ENCODE measurements around the gene LRIG2.

LRIG2 gene

DNA sequence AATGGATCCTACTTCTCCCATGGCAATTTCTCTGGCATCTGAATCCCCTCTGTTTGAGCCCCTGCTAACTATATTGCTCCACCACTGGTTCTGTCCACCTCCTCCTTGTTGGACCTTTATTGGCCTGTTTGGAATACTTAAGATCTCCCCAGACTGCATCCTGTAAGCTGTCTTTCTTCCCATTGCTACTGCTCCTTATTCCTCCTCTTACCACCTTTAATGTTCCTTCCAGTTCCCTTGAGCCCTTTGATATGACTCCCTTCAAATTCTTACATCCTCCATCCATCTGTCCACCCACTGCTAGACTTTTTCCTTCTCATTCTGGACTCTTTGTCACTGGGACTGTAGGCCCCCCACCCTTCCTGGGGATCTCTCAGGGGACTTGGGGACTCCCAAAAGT lies 31.0 kb downstream of the LRIG2 start:
- H3K9ac ChIP-seq (ENCODE audit: low read length), result no peak overlapping the region
- H3K4me3 ChIP-seq (ENCODE audit: low read length), result no peak overlapping the region
- no peaks in the 10 kb centered on the region for H3K4me1 ChIP-seq (ENCODE audit: control insufficient read depth, insufficient read depth, low read length)
- peaks cover 7% of the 10 kb centered on the region for H3K36me3 ChIP-seq (ENCODE audit: control insufficient read depth, insufficient read depth, low read length)
- H3K27me3 ChIP-seq (ENCODE audit: control insufficient read depth, insufficient read depth, low read length), result no peaks in the 10 kb centered on the region
- no peaks in the 10 kb centered on the region for H3K9me3 ChIP-seq (ENCODE audit: control insufficient read depth, low read length)

DNA sequence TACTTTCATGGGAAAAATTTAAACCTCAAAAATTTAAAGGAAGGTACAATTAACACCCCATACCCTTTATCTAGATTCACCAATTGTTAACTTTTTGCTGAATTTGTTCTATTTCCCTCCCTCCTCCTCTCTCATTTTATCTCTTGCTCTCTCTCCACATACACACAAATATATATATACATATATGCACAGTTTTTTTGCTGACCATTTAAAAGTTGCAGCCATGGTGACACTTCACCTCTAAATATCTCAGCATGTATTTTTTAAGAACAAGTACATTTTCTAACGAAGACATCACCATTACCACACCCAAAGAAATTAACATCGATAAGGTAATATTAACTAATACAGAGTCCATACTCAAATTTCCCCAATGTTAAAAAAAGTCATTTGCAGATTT lies 33.9 kb downstream of the LRIG2 start:
- no peak overlapping the region for H3K4me3 ChIP-seq (ENCODE audit: low read length)
- no peaks in the 10 kb centered on the region for H3K4me1 ChIP-seq (ENCODE audit: control insufficient read depth, insufficient read depth, low read length)
- no peaks in the 10 kb centered on the region for H3K27me3 ChIP-seq (ENCODE audit: control insufficient read depth, insufficient read depth, low read length)
- no peaks in the 10 kb centered on the region for H3K9me3 ChIP-seq (ENCODE audit: control insufficient read depth, low read length)
- peaks cover 7% of the 10 kb centered on the region for H3K36me3 ChIP-seq (ENCODE audit: control insufficient read depth, insufficient read depth, low read length)
- H3K9ac ChIP-seq (ENCODE audit: low read length), result no peak overlapping the region

- H3K9ac ChIP-seq (ENCODE audit: low read length), result no peak overlapping the region
- no peaks in the 10 kb centered on the region for H3K4me1 ChIP-seq (ENCODE audit: control insufficient read depth, insufficient read depth, low read length)
- H3K4me3 ChIP-seq (ENCODE audit: low read length), result no peak overlapping the region
- peaks cover 8% of the 10 kb centered on the region for H3K36me3 ChIP-seq (ENCODE audit: control insufficient read depth, insufficient read depth, low read length)
- H3K9me3 ChIP-seq (ENCODE audit: control insufficient read depth, low read length), result no peaks in the 10 kb centered on the region
- no peaks in the 10 kb centered on the region for H3K27me3 ChIP-seq (ENCODE audit: control insufficient read depth, insufficient read depth, low read length)
Measured at GRCh38 chr1:113109908-113110554, 37.0 kb downstream of the LRIG2 start.

DNA sequence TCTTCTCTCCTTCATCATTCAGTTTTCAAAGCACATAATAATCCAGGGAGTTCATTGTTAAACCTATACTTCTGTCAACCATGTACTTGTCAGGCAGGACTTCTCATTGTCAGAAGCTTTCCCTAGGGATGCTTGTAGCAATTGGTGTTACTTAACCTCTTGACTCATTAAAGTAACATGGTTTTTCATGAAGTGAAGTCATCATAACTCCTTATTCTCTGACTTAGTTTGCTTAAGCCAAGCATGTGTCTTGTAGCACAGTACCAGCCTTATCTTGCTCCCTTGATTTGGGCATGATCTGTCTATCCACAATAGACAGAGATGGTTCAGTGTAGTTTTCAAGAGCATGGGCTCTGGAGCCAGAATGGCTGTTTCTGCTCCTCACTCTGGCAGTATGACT lies 45.3 kb downstream of the LRIG2 start:
- peaks cover 10% of the 10 kb centered on the region for H3K36me3 ChIP-seq (ENCODE audit: control insufficient read depth, insufficient read depth, low read length)

GRCh38 chr1:113123737-113124136 lies 50.7 kb downstream of the LRIG2 start:
- no peaks in the 10 kb centered on the region for H3K36me3 ChIP-seq (ENCODE audit: control insufficient read depth, insufficient read depth, low read length)
- H3K27me3 ChIP-seq (ENCODE audit: control insufficient read depth, insufficient read depth, low read length), result no peaks in the 10 kb centered on the region
- H3K9ac ChIP-seq (ENCODE audit: low read length), result no peak overlapping the region
- no peaks in the 10 kb centered on the region for H3K4me1 ChIP-seq (ENCODE audit: control insufficient read depth, insufficient read depth, low read length)
- no peak overlapping the region for H3K4me3 ChIP-seq (ENCODE audit: low read length)
- H3K9me3 ChIP-seq (ENCODE audit: control insufficient read depth, low read length), result no peaks in the 10 kb centered on the region

More for the DNA sequence above, 45.3 kb downstream of the LRIG2 start:
- H3K9me3 ChIP-seq (ENCODE audit: control insufficient read depth, low read length), result no peaks in the 10 kb centered on the region
- no peak overlapping the region for H3K4me3 ChIP-seq (ENCODE audit: low read length)
- H3K27me3 ChIP-seq (ENCODE audit: control insufficient read depth, insufficient read depth, low read length), result no peaks in the 10 kb centered on the region
- H3K9ac ChIP-seq (ENCODE audit: low read length), result no peak overlapping the region
- H3K4me1 ChIP-seq (ENCODE audit: control insufficient read depth, insufficient read depth, low read length), result no peaks in the 10 kb centered on the region

DNA sequence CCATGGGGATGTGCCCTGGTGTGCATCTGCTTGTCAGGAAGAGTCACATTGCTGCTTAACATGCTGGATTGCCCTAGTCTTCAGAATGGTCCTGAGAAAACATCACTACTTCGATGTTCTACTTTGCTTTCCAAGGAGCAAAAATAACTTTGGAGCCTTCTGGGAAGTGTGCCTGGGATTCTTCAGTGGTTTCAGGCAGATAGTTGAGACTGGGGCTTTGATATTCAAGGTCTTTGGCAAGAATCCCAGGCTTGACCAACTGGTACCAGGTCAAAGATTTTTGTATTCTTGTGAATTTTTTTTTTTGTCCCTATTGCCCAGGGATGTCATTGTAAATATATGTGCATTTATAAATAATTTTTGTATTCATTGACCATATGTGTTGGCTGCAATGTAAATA lies 51.4 kb downstream of the LRIG2 start:
- no peak overlapping the region for H3K4me3 ChIP-seq (ENCODE audit: low read length)
- no peaks in the 10 kb centered on the region for H3K27me3 ChIP-seq (ENCODE audit: control insufficient read depth, insufficient read depth, low read length)
- no peak overlapping the region for H3K9ac ChIP-seq (ENCODE audit: low read length)
- H3K4me1 ChIP-seq (ENCODE audit: control insufficient read depth, insufficient read depth, low read length), result no peaks in the 10 kb centered on the region
- no peaks in the 10 kb centered on the region for H3K36me3 ChIP-seq (ENCODE audit: control insufficient read depth, insufficient read depth, low read length)
- H3K9me3 ChIP-seq (ENCODE audit: control insufficient read depth, low read length), result no peaks in the 10 kb centered on the region

DNA sequence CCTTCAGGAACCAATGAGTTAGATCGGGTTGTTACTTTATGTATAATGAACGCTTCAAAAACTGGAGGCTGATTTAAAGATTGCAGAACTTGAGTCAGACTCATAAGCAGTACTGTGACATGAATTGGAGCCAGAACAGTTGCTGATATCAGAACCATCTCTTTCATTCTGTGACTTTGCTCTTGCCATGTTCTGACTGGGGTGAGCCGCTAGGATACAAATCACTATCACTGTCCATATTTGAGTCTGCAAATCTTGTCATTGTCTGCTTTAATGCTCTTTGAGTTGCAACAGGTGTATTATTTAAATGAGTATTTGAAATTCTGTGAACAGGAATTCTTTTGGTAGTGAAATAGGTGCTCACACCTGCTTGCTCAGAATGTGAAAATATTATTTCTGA lies 52.5 kb downstream of the LRIG2 start:
- Histone ChIP-seq H3K27me3 (ENCODE audit: control insufficient read depth, insufficient read depth, low read length) (no peaks in the 10 kb centered on the region), H3K4me3 (ENCODE audit: low read length) (no peak overlapping the region), H3K4me1 (ENCODE audit: control insufficient read depth, insufficient read depth, low read length) (no peaks in the 10 kb centered on the region), H3K36me3 (ENCODE audit: control insufficient read depth, insufficient read depth, low read length) (no peaks in the 10 kb centered on the region), H3K9me3 (ENCODE audit: control insufficient read depth, low read length) (no peaks in the 10 kb centered on the region), H3K9ac (ENCODE audit: low read length) (no peak overlapping the region)

DNA sequence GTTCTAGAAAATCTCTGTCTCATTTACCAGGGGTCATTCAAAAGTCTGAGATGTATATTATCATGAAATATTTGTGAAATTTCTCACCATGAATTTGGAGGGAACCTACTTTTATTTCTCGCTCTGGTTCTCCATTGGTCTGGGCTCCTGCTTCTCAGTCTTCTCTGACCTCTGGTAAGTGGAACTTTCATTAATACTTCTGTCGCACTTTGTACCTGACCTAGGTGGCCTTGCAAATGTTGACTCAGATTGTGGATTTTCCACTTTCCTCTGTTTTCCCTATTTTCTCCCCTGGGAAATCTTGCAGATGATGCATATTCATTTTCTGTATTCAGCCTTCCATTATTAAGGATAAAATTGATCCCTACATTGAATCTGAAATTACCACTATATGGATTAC lies 53.2 kb downstream of the LRIG2 start:
- H3K9me3 ChIP-seq (ENCODE audit: control insufficient read depth, low read length), result no peaks in the 10 kb centered on the region
- no peaks in the 10 kb centered on the region for H3K27me3 ChIP-seq (ENCODE audit: control insufficient read depth, insufficient read depth, low read length)
- no peaks in the 10 kb centered on the region for H3K36me3 ChIP-seq (ENCODE audit: control insufficient read depth, insufficient read depth, low read length)
- no peak overlapping the region for H3K9ac ChIP-seq (ENCODE audit: low read length)
- H3K4me1 ChIP-seq (ENCODE audit: control insufficient read depth, insufficient read depth, low read length), result no peaks in the 10 kb centered on the region
- no peak overlapping the region for H3K4me3 ChIP-seq (ENCODE audit: low read length)

DNA sequence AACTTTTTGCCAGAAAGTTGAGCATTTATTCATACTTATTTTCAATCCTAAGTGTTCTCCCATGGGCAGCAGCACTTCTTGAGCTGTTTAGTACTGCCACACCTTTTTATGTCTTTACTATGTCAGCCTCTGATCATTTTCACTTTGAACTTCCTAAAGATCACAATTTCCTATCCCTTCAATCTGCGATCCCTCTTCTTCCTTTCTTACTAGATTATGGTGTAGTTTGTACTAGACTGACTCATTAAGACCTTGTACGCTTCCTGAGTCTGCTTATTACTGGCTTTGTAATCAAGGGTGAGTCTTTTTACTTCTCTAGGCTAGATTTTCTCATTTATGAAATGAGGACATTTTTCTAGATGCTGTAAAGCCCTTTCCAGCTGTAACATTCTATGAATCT lies 55.1 kb downstream of the LRIG2 start:
- H3K9me3 ChIP-seq (ENCODE audit: control insufficient read depth, low read length), result no peaks in the 10 kb centered on the region
- H3K4me1 ChIP-seq (ENCODE audit: control insufficient read depth, insufficient read depth, low read length), result no peaks in the 10 kb centered on the region
- no peaks in the 10 kb centered on the region for H3K36me3 ChIP-seq (ENCODE audit: control insufficient read depth, insufficient read depth, low read length)
- no peak overlapping the region for H3K9ac ChIP-seq (ENCODE audit: low read length)
- no peak overlapping the region for H3K4me3 ChIP-seq (ENCODE audit: low read length)
- no peaks in the 10 kb centered on the region for H3K27me3 ChIP-seq (ENCODE audit: control insufficient read depth, insufficient read depth, low read length)

GRCh38 chr1:113129529-113130185 lies 56.7 kb downstream of the LRIG2 start:
- H3K27me3 ChIP-seq (ENCODE audit: control insufficient read depth, insufficient read depth, low read length), result no peaks in the 10 kb centered on the region
- H3K9ac ChIP-seq (ENCODE audit: low read length), result no peak overlapping the region
- H3K36me3 ChIP-seq (ENCODE audit: control insufficient read depth, insufficient read depth, low read length), result no peaks in the 10 kb centered on the region

GRCh38 chr1:113133038-113133437 lies 60.0 kb downstream of the LRIG2 start:
- no peaks in the 10 kb centered on the region for H3K9me3 ChIP-seq (ENCODE audit: control insufficient read depth, low read length)
- H3K9ac ChIP-seq (ENCODE audit: low read length), result no peak overlapping the region
- peaks cover 6% of the 10 kb centered on the region for H3K4me1 ChIP-seq (ENCODE audit: control insufficient read depth, insufficient read depth, low read length)
- no peak overlapping the region for H3K4me3 ChIP-seq (ENCODE audit: low read length)
- no peaks in the 10 kb centered on the region for H3K36me3 ChIP-seq (ENCODE audit: control insufficient read depth, insufficient read depth, low read length)
- no peaks in the 10 kb centered on the region for H3K27me3 ChIP-seq (ENCODE audit: control insufficient read depth, insufficient read depth, low read length)

More at GRCh38 chr1:113129529-113130185, 56.7 kb downstream of the LRIG2 start:
- Histone ChIP-seq H3K4me3 (ENCODE audit: low read length) (no peak overlapping the region), H3K4me1 (ENCODE audit: control insufficient read depth, insufficient read depth, low read length) (no peaks in the 10 kb centered on the region), H3K9me3 (ENCODE audit: control insufficient read depth, low read length) (no peaks in the 10 kb centered on the region)

DNA sequence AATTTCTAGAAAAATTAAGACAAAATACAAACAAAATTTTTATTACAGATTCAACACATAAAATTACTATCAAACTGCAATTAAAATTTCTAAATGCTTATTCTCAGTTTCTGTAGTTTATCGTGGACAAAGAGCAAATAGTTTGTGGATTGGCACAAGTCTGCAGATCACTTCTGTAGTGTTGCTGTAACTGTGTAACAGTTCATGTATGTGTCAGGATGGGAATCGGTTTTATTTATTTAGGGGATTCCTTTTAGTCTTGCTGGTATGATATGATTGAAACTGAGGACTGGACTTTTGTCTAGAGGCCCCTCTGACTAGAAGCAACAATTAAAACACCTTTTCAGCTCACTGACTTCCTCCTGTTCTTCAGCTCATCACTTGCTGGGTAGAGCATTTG lies 60.8 kb downstream of the LRIG2 start:
- Histone ChIP-seq H3K9me3 (ENCODE audit: control insufficient read depth, low read length) (no peaks in the 10 kb centered on the region), H3K27me3 (ENCODE audit: control insufficient read depth, insufficient read depth, low read length) (no peaks in the 10 kb centered on the region), H3K4me1 (ENCODE audit: control insufficient read depth, insufficient read depth, low read length) (peaks cover 6% of the 10 kb centered on the region), H3K9ac (ENCODE audit: low read length) (no peak overlapping the region), H3K36me3 (ENCODE audit: control insufficient read depth, insufficient read depth, low read length) (no peaks in the 10 kb centered on the region), H3K4me3 (ENCODE audit: low read length) (no peak overlapping the region)
